GM19467 (cell line): ENCODE data around the gene C2orf42.
"Not testable (repeated sequence)": the region's sequence is repeated elsewhere in the genome, so short reads cannot be mapped to it uniquely, and the experiment has no call there.

ENCODE experiments used
- ATAC-seq: cut with Tn5 transposase; IDR thresholded peaks from one replicate; pipeline ENCODE4 v1.9.1; 2021; ENCODE audit warnings: mild to moderate bottlenecking, moderate library complexity; ENCODE audit not compliant: unreplicated experiment

C2orf42 gene

GRCh38 chr2:70190418-70191243, at the start of gene C2orf42:
Gene C2orf42, minus strand, starts transcription at chr2:70191019. Its CDS starts 9,034 bp downstream, at chr2:70181985.
- peak; percentile 76 for ATAC-seq

- no peak for ATAC-seq
Observed at GRCh38 chr2:70240599-70240998, 49.8 kb upstream of the C2orf42 start.

GRCh38 chr2:70233926-70234325, 43.1 kb upstream of the C2orf42 start:
- no peak for ATAC-seq

GRCh38 chr2:70226781-70227180, 36.0 kb upstream of the C2orf42 start:
- no peak for ATAC-seq

GRCh38 chr2:70223305-70223704, 32.5 kb upstream of the C2orf42 start:
- not testable (repeated sequence) for ATAC-seq

GRCh38 chr2:70214953-70215549, 24.2 kb upstream of the C2orf42 start:
- no peak for ATAC-seq

GRCh38 chr2:70214365-70214764, 23.5 kb upstream of the C2orf42 start:
- ATAC-seq = no peak

- ATAC-seq = no peak
Observed at GRCh38 chr2:70212298-70212932, 21.6 kb upstream of the C2orf42 start.

GRCh38 chr2:70211595-70211994, 20.8 kb upstream of the C2orf42 start:
- no peak for ATAC-seq

GRCh38 chr2:70204452-70204851, 13.6 kb upstream of the C2orf42 start:
- no peak for ATAC-seq

GRCh38 chr2:70203086-70203485, 12.3 kb upstream of the C2orf42 start:
- ATAC-seq = no peak

- ATAC-seq = no peak
Observed at GRCh38 chr2:70202236-70202806, 11.5 kb upstream of the C2orf42 start.

- no peak for ATAC-seq
Observed at GRCh38 chr2:70201831-70202230, 11.0 kb upstream of the C2orf42 start.

GRCh38 chr2:70201225-70201768, 10.5 kb upstream of the C2orf42 start:
- ATAC-seq = no peak

- ATAC-seq = no peak
Observed at GRCh38 chr2:70199320-70199864, 8.6 kb upstream of the C2orf42 start.

- no peak for ATAC-seq
Observed at GRCh38 chr2:70192516-70192915, 1.7 kb upstream of the C2orf42 start.

- no peak for ATAC-seq
Observed at GRCh38 chr2:70191244-70191735, 471 bp upstream of the C2orf42 start.

- no peak for ATAC-seq
Observed at GRCh38 chr2:70188460-70188859, 2.4 kb downstream of the C2orf42 start.

GRCh38 chr2:70187170-70187569, 3.6 kb downstream of the C2orf42 start:
- not testable (repeated sequence) for ATAC-seq

GRCh38 chr2:70182689-70183088, 8.1 kb downstream of the C2orf42 start:
- ATAC-seq = no peak
